WTC11 (cell line): ENCODE results near the gene UGGT1. TPM values are rescaled to one million over a fixed set of nuclear protein-coding genes. Genes with fewer than 3 reads are reported as not detected.

Source experiments
- ATAC-seq: fragments of 200-7000 bp; cut with Tn5 transposase; 2 replicates; pipeline ENCODE4 v1.10.0; 2021; ENCODE audit warnings: mild to moderate bottlenecking, moderate library complexity
- CTCF ChIA-PET: fragments of 300-600 bp; sonication (Branson Sonifier 250); formaldehyde crosslinking; loops from one replicate; lab custom pipeline; 2021; ENCODE audit warnings: antibody characterized with exemption; lab: Charles Lee
- POLR2A ChIA-PET: fragments of 350-600 bp; sonication (Branson Sonifier 250); formaldehyde crosslinking; loops from one replicate; lab custom pipeline; 2021; ENCODE audit warnings: antibody characterized with exemption; lab: Charles Lee
- DNase-seq: peaks from one replicate; pipeline ENCODE4 v3.0.0; 2021; ENCODE audit warnings: low spot score
- H3K27ac Mint-ChIP-seq: 2 replicates; pipeline ENCODE4 v1.8.0; 2021; ENCODE audit warnings: mixed read lengths
- H3K27me3 Mint-ChIP-seq: 2 replicates; pipeline ENCODE4 v1.8.0; 2021; ENCODE audit warnings: low read depth, mild to moderate bottlenecking, moderate library complexity, mixed read lengths
- H3K36me3 Mint-ChIP-seq: 2 replicates; pipeline ENCODE4 v1.8.0; 2021; ENCODE audit warnings: mixed read lengths
- H3K4me1 Mint-ChIP-seq: 2 replicates; pipeline ENCODE4 v1.8.0; 2022; ENCODE audit warnings: mixed read lengths
- H3K4me3 Mint-ChIP-seq: 2 replicates; pipeline ENCODE4 v1.8.0; 2021; ENCODE audit warnings: mild to moderate bottlenecking, moderate library complexity, mixed read lengths
- H3K9me3 Mint-ChIP-seq: 2 replicates; pipeline ENCODE4 v1.8.0; 2021; ENCODE audit warnings: mixed read lengths
- ARID4B ChIP-seq: sonication (generic); formaldehyde crosslinking; IDR thresholded peaks from 2 replicates; pipeline ENCODE4 v1.8.0; 2023; ENCODE audit warnings: missing genetic modification reagents, mild to moderate bottlenecking, borderline replicate concordance
- ATF6 ChIP-seq: sonication (generic); formaldehyde crosslinking; IDR thresholded peaks from 2 replicates; pipeline ENCODE4 v1.8.1; 2023; ENCODE audit warnings: mild to moderate bottlenecking, missing genetic modification reagents
- CREM ChIP-seq: sonication (generic); formaldehyde crosslinking; IDR thresholded peaks from 2 replicates; pipeline ENCODE4 v1.8.1; 2022; ENCODE audit warnings: mild to moderate bottlenecking, missing genetic modification reagents, moderate library complexity
- E2F1 ChIP-seq: sonication (generic); formaldehyde crosslinking; IDR thresholded peaks from 2 replicates; pipeline ENCODE4 v1.8.0; 2022; ENCODE audit warnings: mild to moderate bottlenecking, missing genetic modification reagents
- FOXJ3 ChIP-seq: sonication (generic); formaldehyde crosslinking; IDR thresholded peaks from 2 replicates; pipeline ENCODE4 v1.9.0; 2021; ENCODE audit warnings: missing genetic modification reagents, mild to moderate bottlenecking, borderline replicate concordance
- FOXK1 ChIP-seq: sonication (generic); formaldehyde crosslinking; IDR thresholded peaks from 2 replicates; pipeline ENCODE4 v1.8.0; 2022; ENCODE audit warnings: mild to moderate bottlenecking, moderate library complexity, missing genetic modification reagents
- JUN ChIP-seq: sonication (generic); formaldehyde crosslinking; IDR thresholded peaks from 2 replicates; pipeline ENCODE4 v1.8.0; 2023; ENCODE audit warnings: mild to moderate bottlenecking, missing genetic modification reagents
- SP1 ChIP-seq: sonication (generic); formaldehyde crosslinking; conservative IDR thresholded peaks from 2 replicates; pipeline ENCODE4 v1.8.1; 2022; ENCODE audit warnings: missing genetic modification reagents
- TCF7 ChIP-seq: sonication (generic); formaldehyde crosslinking; IDR thresholded peaks from 2 replicates; pipeline ENCODE4 v1.8.0; 2022; ENCODE audit warnings: mild to moderate bottlenecking, low read depth, missing genetic modification reagents, moderate library complexity
- TEAD4 ChIP-seq: sonication (generic); formaldehyde crosslinking; IDR thresholded peaks from 2 replicates; pipeline ENCODE4 v1.8.0; 2022; ENCODE audit warnings: mild to moderate bottlenecking, missing genetic modification reagents
- ZBTB43 ChIP-seq: sonication (generic); formaldehyde crosslinking; IDR thresholded peaks from 2 replicates; pipeline ENCODE4 v1.8.1; 2023; ENCODE audit warnings: mild to moderate bottlenecking, missing genetic modification reagents
- ZNF121 ChIP-seq: sonication (generic); formaldehyde crosslinking; IDR thresholded peaks from 2 replicates; pipeline ENCODE4 v1.8.0; 2023; ENCODE audit warnings: missing genetic modification reagents
- ZNF281 ChIP-seq: sonication (generic); formaldehyde crosslinking; IDR thresholded peaks from 2 replicates; pipeline ENCODE4 v1.8.0; 2023; ENCODE audit warnings: mild to moderate bottlenecking, missing genetic modification reagents
- total RNA-seq: library from RNA; stranded (reverse); gene quantifications from 3 replicates; pipeline ENCODE4 v1.2.3, GENCODE V29; 2021

UGGT1 gene
- total RNA-seq, 1 experiment from 2014 or later: 57.9 TPM

- TF ChIP-seq CREM (CRISPR knock-in tag) (0 out of 2 replicates have a peak, but pooled peaks have one; percentile 19), ZBTB43 (CRISPR knock-in tag) (0 out of 2 replicates have a peak, but pooled peaks have one; percentile 34)
Observed at GRCh38 chr2:128232965-128233789, 142.2 kb downstream of the UGGT1 start (continued).

- H3K27ac Mint-ChIP-seq: no peak overlapping the region
- peaks cover 5% of the 10 kb centered on the region; the same call in 1 of the 2 replicates for H3K4me1 Mint-ChIP-seq
- peak; percentile 7; the same call in 1 of the 2 replicates for ATAC-seq
- TF ChIP-seq ZNF121 (no peak), FOXK1 (CRISPR knock-in tag) (0 out of 2 replicates have a peak, but pooled peaks have one; percentile 40)
- TF ChIP-seq, all 79 proteins: peak for 1
- Mint-ChIP-seq H3K36me3 (no peaks in the 10 kb centered on the region), H3K27me3 (peaks cover 30% of the 10 kb centered on the region), H3K4me3 (peak overlapping the region; percentile 69), H3K9me3 (no peaks in the 10 kb centered on the region)
- ChIA-PET POLR2A (no interaction called here), CTCF (interaction anchor here (0.6 to 2.3 kb wide), 8 partner anchors 10 to 170 kb away, joined by 4 to 10 read pairs (median 6); no protein-coding TSS in a partner anchor)
- no peak for DNase-seq
Observed at GRCh38 chr2:128233790-128234395, 142.9 kb downstream of the UGGT1 start.

- H3K27ac Mint-ChIP-seq: no peak overlapping the region
- H3K4me1 Mint-ChIP-seq: peaks cover 5% of the 10 kb centered on the region; the same call in 1 of the 2 replicates
- TF ChIP-seq JUN (CRISPR knock-in tag): no peak
- POLR2A ChIA-PET: no interaction called here
- no peak overlapping the region for H3K4me3 Mint-ChIP-seq
- H3K27me3 Mint-ChIP-seq: peaks cover 30% of the 10 kb centered on the region
- ATAC-seq: no peak
- H3K9me3 Mint-ChIP-seq: no peaks in the 10 kb centered on the region
- DNase-seq: no peak
- no peaks in the 10 kb centered on the region for H3K36me3 Mint-ChIP-seq
- CTCF ChIA-PET: interaction anchor here (0.6 to 1.8 kb wide), 4 partner anchors 26 to 171 kb away, joined by 4 to 10 read pairs (median 7); no protein-coding TSS in a partner anchor
Observed at GRCh38 chr2:128234613-128235012, 143.6 kb downstream of the UGGT1 start.

DNA sequence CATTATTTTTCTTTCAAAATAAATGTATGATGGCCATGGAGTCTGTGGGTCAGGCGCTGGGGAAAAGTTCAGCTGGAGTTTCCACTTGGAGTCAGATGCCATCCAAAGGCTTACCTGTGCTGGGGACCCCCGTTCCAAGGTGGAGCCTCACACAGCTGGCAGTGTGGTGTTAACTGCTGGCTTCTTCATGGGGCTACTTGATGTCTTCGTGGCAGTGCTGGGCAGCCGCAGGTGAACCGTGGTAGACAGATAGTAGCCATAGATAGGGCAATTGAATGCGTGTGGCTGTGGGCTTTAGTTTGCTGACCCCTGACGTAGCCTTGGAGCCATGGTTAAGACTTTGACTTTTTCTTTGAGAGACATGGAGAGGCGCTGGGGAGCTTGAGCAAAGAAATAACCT, 144.6 kb downstream of the UGGT1 start:
- Mint-ChIP-seq H3K4me3 (no peak overlapping the region), H3K27me3 (peaks cover 30% of the 10 kb centered on the region), H3K27ac (no peak overlapping the region; the same call in 1 of the 2 replicates), H3K9me3 (no peaks in the 10 kb centered on the region), H3K36me3 (no peaks in the 10 kb centered on the region), H3K4me1 (peaks cover 5% of the 10 kb centered on the region; the same call in 1 of the 2 replicates)
- POLR2A ChIA-PET: no interaction called here
- ATAC-seq (no peak), DNase-seq (no peak)
- no peak for TF ChIP-seq ATF6 (CRISPR knock-in tag)
- no peak for TF ChIP-seq TEAD4 (CRISPR knock-in tag)
- TF ChIP-seq SP1 (CRISPR knock-in tag): no peak
- no peak for TF ChIP-seq E2F1 (CRISPR knock-in tag)
- TF ChIP-seq ZNF281: no peak
- TF ChIP-seq ARID4B (CRISPR knock-in tag): no peak
- TF ChIP-seq FOXJ3: no peak
- TF ChIP-seq TCF7 (CRISPR knock-in tag): no peak
- CTCF ChIA-PET: interaction anchor here (1.9 kb wide), 1 partner anchor 152 kb away, joined by 4 read pairs; no protein-coding TSS in a partner anchor
